GM19397 (cell line): ENCODE results near the gene HTR5A.

Experiments used
- ATAC-seq: cut with Tn5 transposase; IDR thresholded peaks from one replicate; pipeline ENCODE4 v1.9.1; 2021; ENCODE audit warnings: mild to moderate bottlenecking, moderate library complexity; ENCODE audit not compliant: unreplicated experiment

Gene HTR5A

DNA sequence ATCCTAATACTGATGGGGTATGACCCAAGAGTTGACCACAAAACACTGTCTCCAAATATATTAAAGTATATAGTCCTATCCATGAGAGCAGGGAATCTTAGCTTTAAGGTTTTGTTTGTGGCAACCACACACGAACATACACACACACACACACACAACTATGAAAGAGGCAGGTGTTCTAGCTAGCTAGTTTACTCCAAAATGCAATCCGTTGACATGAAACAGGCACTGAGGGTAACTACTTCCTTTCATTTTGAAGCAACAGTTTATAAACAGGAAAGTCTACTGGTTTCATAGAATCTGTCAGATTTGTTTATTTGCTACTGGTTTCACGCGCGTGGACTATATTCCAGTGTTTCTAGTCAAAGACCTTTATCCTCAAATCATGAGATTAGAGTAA, 14.8 kb downstream of the HTR5A start:
- ATAC-seq: no peak

DNA sequence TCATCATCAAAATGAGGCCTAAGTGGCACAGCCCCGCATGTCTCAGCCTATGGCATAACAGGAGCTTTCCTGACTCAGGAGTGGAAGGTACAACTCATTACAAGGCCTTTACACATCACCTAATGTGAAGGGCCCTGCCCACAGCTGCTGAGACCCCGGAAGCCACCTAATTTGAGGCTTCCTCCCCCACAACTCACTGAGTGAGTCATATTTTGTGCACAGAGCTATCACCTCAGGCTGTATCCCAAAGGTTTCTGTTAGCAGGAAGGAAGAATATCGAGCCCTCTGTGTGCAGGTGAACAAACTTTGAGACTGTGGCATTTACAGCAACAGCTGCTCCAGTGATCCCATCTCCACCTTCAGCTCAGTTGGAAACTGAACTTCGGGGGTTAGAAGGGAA, 20.6 kb downstream of the HTR5A start:
- no peak for ATAC-seq

- no peak for ATAC-seq
These were observed 23.5 kb downstream of the HTR5A start for GRCh38 chr7:155093596-155093995.

DNA sequence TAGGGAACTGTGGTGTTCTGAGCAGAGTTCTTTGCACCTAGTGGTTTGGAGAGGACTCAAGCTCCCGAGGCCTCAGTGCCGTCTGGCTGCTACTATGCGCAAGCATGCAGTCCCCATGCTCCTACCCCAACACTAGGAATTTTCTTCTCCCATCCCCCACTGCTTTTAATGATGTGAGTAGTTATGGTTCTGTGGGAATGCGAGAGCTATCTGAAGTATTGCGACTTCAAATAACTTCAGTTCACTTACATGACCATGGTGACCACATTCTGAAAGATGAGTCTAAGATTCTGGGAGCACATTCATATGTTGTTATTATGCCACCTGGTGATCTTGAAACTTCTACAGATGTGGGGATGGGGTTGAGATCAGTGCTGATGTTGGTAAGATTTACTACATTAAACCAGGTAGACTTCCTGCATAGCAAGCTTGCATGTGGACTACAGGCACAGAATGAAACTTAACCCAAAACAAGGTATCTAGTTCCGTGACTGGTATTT, 24.6 kb downstream of the HTR5A start:
- ATAC-seq: no peak

DNA sequence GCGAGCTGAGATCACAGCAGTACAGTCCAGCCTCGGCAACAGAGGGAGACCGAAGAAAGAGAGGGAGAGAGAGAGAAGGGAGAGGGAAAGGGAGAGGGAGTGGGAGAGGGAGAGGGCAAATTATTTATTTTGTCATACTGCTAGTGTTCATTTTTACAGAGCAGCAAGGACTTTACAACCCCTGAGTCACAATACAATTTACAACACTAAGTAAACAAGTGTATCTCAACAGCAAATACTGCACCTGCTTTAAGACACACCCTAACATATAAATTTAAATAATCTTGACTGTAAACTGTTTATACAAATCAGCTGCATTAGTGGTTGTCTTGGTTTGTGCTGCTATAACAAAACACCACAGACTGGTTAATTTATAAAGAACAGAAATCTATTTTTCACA, 27.2 kb downstream of the HTR5A start:
- ATAC-seq: no peak

GRCh38 chr7:155103839-155104238, 33.7 kb downstream of the HTR5A start:
- no peak for ATAC-seq

GRCh38 chr7:155104913-155105312, 34.8 kb downstream of the HTR5A start:
- no peak for ATAC-seq

GRCh38 chr7:155106356-155106755, 36.2 kb downstream of the HTR5A start:
- ATAC-seq: no peak

- ATAC-seq: no peak
These were observed 37.0 kb downstream of the HTR5A start for GRCh38 chr7:155107126-155107525.

DNA sequence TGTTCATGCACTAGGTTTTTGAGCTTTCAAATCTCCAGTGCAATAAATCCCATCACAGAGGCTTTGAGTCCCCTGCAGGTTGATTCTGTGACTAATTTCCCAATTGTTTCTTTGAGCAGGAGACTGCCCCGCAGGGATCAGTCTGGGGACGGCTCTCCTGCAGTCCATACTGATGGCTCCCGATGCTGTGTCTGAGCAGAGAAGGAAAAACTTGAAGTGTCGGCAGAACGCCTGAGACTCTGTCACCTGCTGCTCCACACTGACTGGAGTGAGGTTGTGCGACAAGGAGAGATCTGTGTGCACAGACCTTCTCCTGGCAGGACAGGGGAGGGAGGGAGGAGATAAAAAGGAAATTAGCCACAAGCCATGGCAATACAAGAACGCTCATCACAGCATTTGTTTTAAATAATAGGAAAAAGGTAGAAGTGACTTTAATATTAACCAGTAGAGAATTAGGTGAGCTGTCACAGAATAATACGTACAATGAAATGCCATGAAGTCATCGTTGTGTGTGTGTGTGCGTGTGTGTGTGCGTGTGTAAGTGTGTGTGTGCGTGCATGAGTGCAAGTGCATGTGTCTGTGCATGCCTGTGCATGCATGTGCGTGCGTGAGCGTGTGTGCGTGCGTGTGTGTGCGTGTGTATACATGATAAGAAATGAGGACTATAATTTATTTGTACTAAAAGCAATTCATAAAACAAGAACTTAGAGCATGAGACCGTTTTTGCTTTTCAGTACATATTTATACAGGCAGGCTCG, 38.2 kb downstream of the HTR5A start:
- no peak for ATAC-seq

GRCh38 chr7:155109121-155109520, 39.0 kb downstream of the HTR5A start:
- no peak for ATAC-seq

GRCh38 chr7:155115288-155115687, 45.2 kb downstream of the HTR5A start:
- no peak for ATAC-seq

DNA sequence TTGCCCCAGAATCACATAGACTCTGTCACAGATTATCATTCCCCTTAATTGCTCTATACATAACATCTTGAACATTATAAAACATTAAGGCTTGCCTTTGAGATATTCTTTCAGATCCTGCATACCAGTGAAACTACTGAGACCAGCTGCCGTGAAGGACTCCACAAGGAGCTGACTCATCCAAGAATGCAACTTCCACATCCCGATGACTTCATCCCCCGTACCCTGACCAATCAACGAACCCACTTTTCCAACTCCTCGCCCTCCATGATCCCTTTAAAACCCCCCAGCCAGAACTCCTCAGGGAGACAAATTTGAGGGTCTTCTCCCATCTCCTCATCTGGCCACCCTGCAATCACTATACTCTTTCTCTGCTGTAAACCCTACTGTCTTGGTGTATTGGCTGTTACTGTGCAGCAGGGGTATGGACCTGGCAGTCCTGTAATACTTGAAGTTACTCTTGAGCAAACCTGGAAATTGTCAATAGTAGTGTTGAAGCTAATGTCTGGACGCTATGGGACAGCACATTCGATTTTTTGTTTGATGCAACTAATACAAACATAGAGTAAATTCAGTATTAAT, 49.8 kb downstream of the HTR5A start:
- ATAC-seq: no peak

- no peak for ATAC-seq
These were observed 50.3 kb downstream of the HTR5A start for GRCh38 chr7:155120460-155120859.

GRCh38 chr7:155122831-155123230, 52.7 kb downstream of the HTR5A start:
- no peak for ATAC-seq

DNA sequence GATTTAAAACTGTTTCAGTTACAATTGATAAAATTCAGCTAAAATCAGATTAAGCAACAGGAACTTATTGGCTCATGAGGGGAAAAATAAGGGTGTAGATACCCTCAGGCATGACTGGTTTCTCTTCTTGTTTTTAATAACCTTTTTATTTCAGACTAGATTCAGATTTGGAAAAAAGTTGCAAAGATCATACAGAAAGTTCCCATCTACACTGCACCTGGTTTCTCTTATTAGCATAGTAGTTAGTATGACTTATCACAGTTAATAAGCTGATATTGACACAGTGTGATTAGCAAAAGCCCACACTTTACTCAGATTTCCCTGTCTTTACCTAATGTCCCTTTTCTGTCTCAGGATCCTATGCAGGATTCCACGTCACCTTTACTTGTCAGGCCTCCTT, 53.3 kb downstream of the HTR5A start:
- ATAC-seq: no peak

DNA sequence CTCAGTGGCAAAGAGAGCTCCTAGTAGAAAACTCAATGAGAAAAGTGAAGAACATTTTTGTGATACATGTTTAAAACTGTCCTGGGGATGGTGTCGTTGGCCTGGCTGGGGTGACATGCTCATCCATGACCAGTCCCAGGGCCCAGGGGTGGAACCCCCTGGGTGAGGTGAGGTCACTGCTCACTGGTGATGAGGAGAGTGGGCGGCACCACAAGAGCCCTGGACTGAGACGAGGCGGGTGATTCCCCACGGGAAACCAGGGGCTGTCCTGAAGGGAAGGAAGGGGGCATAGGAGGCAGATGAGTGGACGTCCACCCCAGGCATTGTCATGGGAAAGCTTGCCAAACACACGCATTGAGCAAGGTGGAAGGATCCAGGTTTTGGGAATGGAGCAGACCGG, 54.6 kb downstream of the HTR5A start:
- no peak for ATAC-seq

GRCh38 chr7:155129186-155129585, 59.1 kb downstream of the HTR5A start:
- ATAC-seq: no peak

GRCh38 chr7:155129789-155130188, 59.7 kb downstream of the HTR5A start:
- no peak for ATAC-seq

DNA sequence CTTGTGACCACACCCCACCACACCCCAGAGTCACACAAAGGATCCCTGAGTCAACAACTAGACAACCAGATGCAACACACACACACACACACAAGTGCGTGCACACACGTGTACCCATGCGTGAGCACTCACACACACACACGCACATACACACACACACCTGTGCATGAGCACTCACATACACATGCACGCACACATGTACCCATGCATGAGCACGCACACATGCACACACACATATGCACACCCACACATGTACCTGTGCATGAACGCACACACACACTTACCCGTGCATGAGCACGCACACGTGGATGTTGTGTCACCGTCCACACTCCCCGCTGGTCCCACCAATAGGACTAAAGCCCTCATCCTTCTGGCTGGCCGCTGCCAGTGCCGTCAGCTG, 60.4 kb downstream of the HTR5A start:
- no peak for ATAC-seq

DNA sequence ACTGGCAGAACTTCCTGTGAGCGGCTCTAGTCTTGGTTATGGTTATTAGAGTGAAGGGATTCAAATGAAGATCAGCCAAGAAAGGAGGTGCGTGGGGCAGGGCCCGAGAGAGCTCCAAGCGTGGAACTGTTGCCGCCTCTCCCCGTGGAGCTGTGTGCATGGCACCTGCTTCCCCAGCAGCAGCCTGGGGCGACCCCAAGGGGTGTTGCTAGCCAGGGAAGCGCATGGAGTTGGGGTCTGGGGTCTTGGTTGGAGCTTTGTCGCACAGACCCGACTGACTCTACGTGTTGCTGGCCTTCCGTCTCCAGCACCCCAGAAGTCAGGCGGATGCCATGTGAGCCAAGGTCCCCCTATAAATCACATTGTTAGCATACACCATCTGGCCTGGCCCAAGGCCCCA, 61.0 kb downstream of the HTR5A start:
- ATAC-seq: no peak

DNA sequence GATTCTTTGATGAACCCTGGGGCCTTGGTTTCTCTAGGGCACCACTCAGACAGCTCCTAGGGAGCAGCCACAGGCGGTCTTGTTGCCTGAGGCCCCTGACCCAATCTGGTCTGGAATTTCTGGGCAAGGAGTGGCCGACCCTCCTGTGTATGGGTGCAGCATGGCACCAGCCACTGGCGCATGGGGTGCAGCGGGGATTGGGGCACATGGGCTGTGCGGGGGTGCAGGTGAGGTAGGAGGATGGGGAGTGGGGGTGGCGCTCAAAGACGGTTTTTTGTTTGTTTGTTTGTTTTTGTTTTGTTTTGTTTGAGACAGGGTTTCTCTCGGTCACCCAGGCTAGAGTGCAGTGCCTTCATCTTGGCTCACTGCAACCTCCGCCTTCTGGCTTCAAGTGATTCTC, 62.3 kb downstream of the HTR5A start:
- ATAC-seq: no peak
